ENCODE measurements around the gene PSMB11. TPM values are rescaled to one million over a fixed set of nuclear protein-coding genes. Genes with fewer than 3 reads are reported as not detected.

Gene PSMB11
- total RNA-seq, 6 donors from 2014 or later, result not detected

DNA sequence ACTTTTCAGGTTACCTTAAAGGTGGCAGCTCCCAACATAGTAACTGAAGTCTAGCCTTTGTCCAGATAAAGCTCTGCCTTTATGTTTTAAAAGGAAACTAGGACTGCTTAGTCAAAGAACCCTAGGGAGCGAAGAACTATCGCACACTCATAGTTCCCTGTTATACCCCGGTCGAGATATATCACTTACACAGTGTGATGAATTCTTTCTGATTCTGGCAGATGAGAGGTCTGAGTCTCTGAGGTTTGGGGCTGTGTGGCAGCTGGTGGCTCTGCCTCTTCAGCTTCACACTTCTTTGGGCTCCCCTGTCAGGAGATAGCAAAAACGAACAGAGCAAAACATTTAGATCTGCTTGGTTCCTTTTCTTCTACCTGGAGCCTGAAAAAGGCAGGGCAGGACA lies 36.0 kb downstream of the PSMB11 start:
- no peak overlapping the region for H3K4me3 ChIP-seq
- ATAC-seq (ENCODE audit: low FRiP score in 2 of 2) (no peak), DNase-seq (no peak)
- peak overlapping the region; percentile 10 to 65 (median 40) for H3K27ac ChIP-seq
- no peaks in the 10 kb centered on the region for H3K9me3 ChIP-seq
- H3K27me3 ChIP-seq, result no peaks in the 10 kb centered on the region
- peaks cover 63 to 100% (median 80%) of the 10 kb centered on the region in 4 donors for H3K36me3 ChIP-seq
- WGBS, 2 donors, result 87 to 90% methylated on average over 5 of the region's 5 CpGs
- no peak for TF ChIP-seq EP300 (IDR thresholded peaks at IDR 0.05)
- TF ChIP-seq CTCF (IDR thresholded peaks at IDR 0.05), result no peak
- peaks cover 0 to 8% (median 4%) of the 10 kb centered on the region in 4 donors for H3K4me1 ChIP-seq

GRCh38 chr14:23078692-23079116 lies 36.7 kb downstream of the PSMB11 start:
- Histone ChIP-seq H3K27me3 (no peaks in the 10 kb centered on the region), H3K27ac (peak overlapping the region; percentile 28 to 65 (median 52)), H3K4me1 (peaks cover 0 to 8% (median 4%) of the 10 kb centered on the region in 4 donors), H3K4me3 (no peak overlapping the region), H3K9me3 (no peaks in the 10 kb centered on the region), H3K36me3 (peaks cover 68 to 100% (median 81%) of the 10 kb centered on the region in 4 donors)
- ATAC-seq (ENCODE audit: low FRiP score in 2 of 2), result peak; percentile 74 to 98
- 35 to 52% methylated on average over 2 of the region's 2 CpGs for WGBS, 2 donors
- DNase-seq, result peak in 1 of 2 donors; percentile 80
- TF ChIP-seq POLR2AphosphoS5 (IDR thresholded peaks at IDR 0.05), result peak; percentile 34 to 55
- peak in 1 of 4 donors; percentile 69 for TF ChIP-seq EP300 (IDR thresholded peaks at IDR 0.05)
- TF ChIP-seq POLR2A (IDR thresholded peaks at IDR 0.05), result peak in 1 of 4 donors; percentile 38
- TF ChIP-seq CTCF (IDR thresholded peaks at IDR 0.05), result no peak

GRCh38 chr14:23079716-23080115 lies 37.7 kb downstream of the PSMB11 start:
- H3K27ac ChIP-seq, result peak overlapping the region in 2 of 4 donors; percentile 53 to 65
- WGBS, 2 donors, result 81 to 85% methylated on average over 2 of the region's 2 CpGs
- ATAC-seq (ENCODE audit: low FRiP score in 2 of 2), result no peak

GRCh38 chr14:23080474-23080873 lies 38.5 kb downstream of the PSMB11 start:
- Histone ChIP-seq H3K27me3 (no peaks in the 10 kb centered on the region), H3K36me3 (peaks cover 57 to 100% (median 87%) of the 10 kb centered on the region in 4 donors), H3K27ac (peak overlapping the region in 1 of 4 donors; percentile 17), H3K4me3 (no peak overlapping the region), H3K4me1 (peaks cover under 1 to 8% (median 4%) of the 10 kb centered on the region in 4 donors), H3K9me3 (no peaks in the 10 kb centered on the region)
- TF ChIP-seq POLR2AphosphoS5 (IDR thresholded peaks at IDR 0.05) (no peak), POLR2A (IDR thresholded peaks at IDR 0.05) (no peak), CTCF (IDR thresholded peaks at IDR 0.05) (no peak), EP300 (IDR thresholded peaks at IDR 0.05) (no peak)
- 58 to 83% methylated on average over 1 of the region's 1 CpG for whole genome bisulfite sequencing, 2 donors
- ATAC-seq (ENCODE audit: low FRiP score in 2 of 2) (no peak), DNase-seq (no peak)

More at GRCh38 chr14:23079716-23080115, 37.7 kb downstream of the PSMB11 start:
- H3K4me3 ChIP-seq, result no peak overlapping the region
- H3K9me3 ChIP-seq, result no peaks in the 10 kb centered on the region
- peaks cover 0 to 8% (median 4%) of the 10 kb centered on the region in 4 donors for H3K4me1 ChIP-seq
- no peaks in the 10 kb centered on the region for H3K27me3 ChIP-seq
- H3K36me3 ChIP-seq, result peaks cover 62 to 100% (median 84%) of the 10 kb centered on the region in 4 donors
- TF ChIP-seq POLR2AphosphoS5 (IDR thresholded peaks at IDR 0.05) (no peak), EP300 (IDR thresholded peaks at IDR 0.05) (no peak), CTCF (IDR thresholded peaks at IDR 0.05) (no peak)
- DNase-seq, result no peak

DNA sequence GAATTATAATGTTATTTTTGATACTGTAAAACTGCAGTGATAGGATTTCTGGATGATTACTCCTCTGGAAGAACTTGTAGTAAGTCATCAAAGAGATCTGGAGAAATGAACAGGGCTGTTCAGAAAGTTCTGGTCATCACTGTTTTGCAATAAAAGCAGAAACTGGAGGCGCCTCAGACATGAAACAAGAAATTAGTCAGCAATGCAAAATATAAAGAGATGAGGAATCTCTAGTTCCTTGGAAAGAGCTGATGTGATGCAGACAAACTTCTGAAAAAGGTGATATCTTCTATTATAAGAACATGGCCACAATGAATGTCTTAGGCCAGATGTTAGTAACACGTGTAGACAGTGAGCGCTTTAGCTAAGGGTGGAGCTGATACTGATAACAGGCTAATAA lies 43.4 kb downstream of the PSMB11 start:
- Histone ChIP-seq H3K4me3 (no peak overlapping the region), H3K27ac (no peak overlapping the region), H3K9me3 (no peaks in the 10 kb centered on the region), H3K4me1 (peaks cover 5 to 11% (median 9%) of the 10 kb centered on the region in 4 donors), H3K36me3 (peaks cover 49 to 100% (median 90%) of the 10 kb centered on the region in 4 donors), H3K27me3 (no peaks in the 10 kb centered on the region)
- no peak for DNase-seq
- ATAC-seq (ENCODE audit: low FRiP score in 2 of 2), result no peak
- TF ChIP-seq EP300 (IDR thresholded peaks at IDR 0.05) (no peak), POLR2A (IDR thresholded peaks at IDR 0.05) (no peak), POLR2AphosphoS5 (IDR thresholded peaks at IDR 0.05) (no peak), CTCF (IDR thresholded peaks at IDR 0.05) (no peak)
- 72 to 74% methylated on average over 3 of the region's 3 CpGs for WGBS, 2 donors
